GM10248 (cell line): ENCODE data around the gene P2RX1.

Experiments
- CTCF ChIA-PET: fragments of 300-600 bp; sonication (Branson Sonifier 250); formaldehyde crosslinking; extraction: SDS; loops from one replicate; lab custom pipeline; 2021; ENCODE audit warnings: antibody characterized with exemption; lab: Yijun Ruan, JAX
- POLR2A ChIA-PET: fragments of 350-650 bp; sonication (Branson Sonifier 250); formaldehyde crosslinking; extraction: SDS; loops from one replicate; lab custom pipeline; 2020; ENCODE audit warnings: antibody characterized with exemption; lab: Yijun Ruan, JAX
- DNase-seq: peaks from one replicate; pipeline ENCODE4 v3.0.0; 2012; ENCODE audit errors: extremely low spot score
- CTCF ChIP-seq: IDR thresholded peaks from 2 replicates; pipeline ENCODE4 v1.5.1; 2012; ENCODE audit warnings: mild to moderate bottlenecking, low read depth; ENCODE audit errors: extremely low read depth, missing control alignments, control extremely low read depth

Gene P2RX1

GRCh38 chr17:3947318-3947810 is 31.1 kb upstream of the P2RX1 start:
- CTCF ChIA-PET, result interaction anchor here (1.1 to 1.3 kb wide), 3 partner anchors 11 to 33 kb away, joined by 4 to 5 read pairs (median 4); no protein-coding TSS in a partner anchor
- no peak for DNase-seq
- POLR2A ChIA-PET, result no interaction called here
- no peak for TF ChIP-seq CTCF

GRCh38 chr17:3946711-3947235 is 30.5 kb upstream of the P2RX1 start:
- DNase-seq, result no peak
- CTCF ChIA-PET, result no interaction called here
- TF ChIP-seq CTCF, result no peak
- POLR2A ChIA-PET, result interaction anchor here (1.2 kb wide), 1 partner anchor 18 kb away, joined by 3 read pairs; no protein-coding TSS in a partner anchor

- TF ChIP-seq CTCF, result no peak
- DNase-seq, result peak; percentile 58
- POLR2A ChIA-PET, result no interaction called here
- CTCF ChIA-PET, result interaction anchor here (0.9 kb wide), 1 partner anchor 9 kb away, joined by 3 read pairs; no protein-coding TSS in a partner anchor
Measured at GRCh38 chr17:3944485-3945388, 28.5 kb upstream of the P2RX1 start.

- ChIA-PET CTCF (interaction anchor here (1.9 kb wide), 1 partner anchor 30 kb away, joined by 5 read pairs; no protein-coding TSS in a partner anchor), POLR2A (no interaction called here)
- no peak for TF ChIP-seq CTCF
Measured at GRCh38 chr17:3943240-3943891, 27.1 kb upstream of the P2RX1 start.

GRCh38 chr17:3940965-3941698 is 24.9 kb upstream of the P2RX1 start:
- POLR2A ChIA-PET, result no interaction called here
- DNase-seq, result no peak
- CTCF ChIA-PET, result no interaction called here
- TF ChIP-seq CTCF, result no peak

More at GRCh38 chr17:3943240-3943891, 27.1 kb upstream of the P2RX1 start:
- no peak for DNase-seq
